Large intestine (tissue), 3 donors: ENCODE measurements around the gene SPOP. TPM values are rescaled to one million over a fixed set of nuclear protein-coding genes. Genes with fewer than 3 reads are reported as not detected.

ENCODE experiments used
- DNase-seq, 2 donors: peaks; one replicate each; pipeline versions ENCODE4 v3.0.0 to v3.0.0-alpha.2; 2013
- H3K27ac ChIP-seq: one replicate; pipeline ENCODE4 v1.5.1; 2013; ENCODE audit warnings: low read length
- H3K27me3 ChIP-seq: 2 replicates; pipeline ENCODE4 v1.6.1; 2013; ENCODE audit warnings: low read length; ENCODE audit not compliant: control insufficient read depth, insufficient read depth
- H3K36me3 ChIP-seq: 2 replicates; pipeline ENCODE4 v1.6.1; 2013; ENCODE audit warnings: low read length; ENCODE audit not compliant: control insufficient read depth, insufficient read depth
- H3K4me1 ChIP-seq: one replicate; pipeline ENCODE4 v1.6.1; 2013; ENCODE audit warnings: low read length; ENCODE audit not compliant: control insufficient read depth, insufficient read depth
- H3K4me3 ChIP-seq: one replicate; pipeline ENCODE4 v1.5.1; 2013; ENCODE audit warnings: low read length
- H3K9me3 ChIP-seq: one replicate; pipeline ENCODE4 v1.6.1; 2013; ENCODE audit warnings: mild to moderate bottlenecking, low read depth, low read length, moderate library complexity; ENCODE audit not compliant: control insufficient read depth
- WGBS: methylation state at CpG from one replicate; pipeline ENCODE4 v1.1.5; 2013; ENCODE audit warnings: low lambda C conversion rate; ENCODE audit not compliant: insufficient coverage; 5-methylcytosine and 5-hydroxymethylcytosine counted together
- polyA plus RNA-seq: library from polyadenylated mRNA; unstranded; fragments of 120-200 nt; gene quantifications from one replicate; pipeline ENCODE4 v1.2.1, GENCODE V29; 2013

Gene SPOP
- polyA plus RNA-seq, 1 donor = 54.3 TPM

DNA sequence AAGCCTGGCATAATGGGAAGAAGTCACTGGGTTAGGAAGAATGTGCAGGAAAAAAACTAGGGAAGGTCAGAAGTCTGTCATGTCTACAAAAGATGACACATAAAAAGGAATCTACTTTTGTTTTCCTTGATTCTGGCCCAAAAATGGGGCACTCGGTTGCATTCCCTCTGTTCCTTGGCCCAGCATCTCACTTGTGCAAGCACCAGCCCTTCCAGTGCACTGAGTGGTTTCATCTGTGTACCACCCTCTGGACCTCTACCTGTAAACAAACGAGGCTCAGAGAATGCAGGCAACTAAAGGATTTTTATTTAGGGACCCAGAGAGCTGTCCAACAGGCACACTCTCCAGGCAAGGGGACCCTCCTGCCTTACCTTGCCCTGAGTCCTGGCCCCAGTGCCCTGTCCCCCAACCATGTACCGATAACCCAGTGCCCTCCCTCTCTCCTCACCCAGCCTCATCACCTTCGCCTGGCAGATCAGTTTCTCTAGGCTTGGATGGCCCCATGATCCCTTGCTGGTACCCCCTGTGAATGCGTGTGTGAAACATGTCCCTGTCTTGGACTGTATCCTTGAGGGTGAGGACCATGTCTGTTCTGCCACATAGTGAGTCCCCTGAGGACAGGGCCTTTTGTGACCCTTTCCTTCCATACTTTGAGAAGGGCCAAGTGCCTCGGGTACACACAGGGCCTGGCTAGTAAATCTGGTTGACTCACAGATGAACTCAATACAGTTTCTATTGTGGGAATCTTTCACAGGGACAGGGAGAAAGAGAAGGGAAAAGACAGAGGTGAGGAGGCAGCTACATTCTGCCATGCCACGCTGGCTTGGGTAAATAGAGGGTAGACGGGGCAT, 88.9 kb downstream of the SPOP start:
- Histone ChIP-seq H3K36me3 (peaks cover 11% of the 10 kb centered on the region), H3K4me3 (no peak overlapping the region), H3K27me3 (no peaks in the 10 kb centered on the region), H3K4me1 (no peaks in the 10 kb centered on the region), H3K27ac (no peak overlapping the region), H3K9me3 (no peaks in the 10 kb centered on the region)
- WGBS = 80% methylated on average over 1 of the region's 8 CpGs
- DNase-seq = no peak

DNA sequence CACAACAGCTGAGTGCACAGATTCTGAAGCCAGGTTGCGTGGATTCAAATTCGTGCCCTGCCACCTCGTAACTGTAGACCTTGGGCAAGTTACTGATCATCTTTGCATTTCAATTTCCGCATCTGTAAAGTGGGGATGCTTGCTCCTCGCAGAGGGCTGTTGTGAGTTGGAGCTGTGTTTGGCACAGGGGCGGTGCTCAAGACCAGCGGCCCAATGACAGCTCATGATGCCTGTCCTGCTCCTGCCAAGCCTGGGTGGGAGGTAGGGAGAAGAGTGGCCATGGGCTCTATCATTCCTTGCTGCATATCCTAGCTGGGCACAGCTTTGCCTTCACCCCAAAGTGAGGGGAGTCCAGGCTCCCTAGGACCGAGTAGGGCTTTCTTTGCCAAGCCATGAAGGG, 89.6 kb downstream of the SPOP start:
- Histone ChIP-seq H3K4me1 (no peaks in the 10 kb centered on the region), H3K9me3 (no peaks in the 10 kb centered on the region), H3K36me3 (peaks cover 7% of the 10 kb centered on the region), H3K27me3 (no peaks in the 10 kb centered on the region), H3K27ac (no peak overlapping the region), H3K4me3 (no peak overlapping the region)
- DNase-seq = no peak
- no CpG with 5 or more reads among the region's 8 CpGs for WGBS

DNA sequence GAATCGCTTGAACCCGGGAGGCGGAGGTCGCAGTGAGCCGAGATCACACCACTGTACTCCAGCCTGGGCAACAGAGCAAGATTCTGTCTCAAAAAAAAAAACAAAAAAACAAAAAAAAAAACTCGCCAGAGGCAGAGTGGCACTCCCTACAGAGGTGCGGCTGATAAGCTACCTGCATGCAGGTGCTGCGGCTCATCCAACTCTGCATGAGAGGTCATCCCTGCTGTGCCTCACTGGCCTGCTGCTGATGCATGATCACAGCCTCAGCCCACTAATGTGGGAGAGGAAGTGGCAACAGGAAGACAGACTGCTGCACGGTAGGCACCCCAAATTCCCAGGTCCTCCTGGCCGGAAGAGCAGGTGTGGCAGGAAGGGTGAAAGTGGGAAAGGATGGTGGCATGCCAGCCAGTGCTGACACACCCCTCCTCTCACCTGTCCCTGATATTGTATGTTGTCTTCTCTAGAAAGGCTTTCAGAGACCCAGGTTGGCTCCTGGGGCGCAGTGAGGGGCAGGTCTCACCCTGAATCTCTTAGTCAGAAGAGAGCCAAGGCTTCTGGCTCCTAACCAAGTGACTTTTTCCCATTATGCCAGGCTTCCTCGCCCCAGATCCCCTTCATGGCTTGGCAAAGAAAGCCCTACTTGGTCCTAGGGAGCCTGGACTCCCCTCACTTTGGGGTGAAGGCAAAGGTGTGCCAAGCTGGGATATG, 90.4 kb downstream of the SPOP start:
- no CpG with 5 or more reads among the region's 12 CpGs for WGBS
- H3K27ac ChIP-seq = no peak overlapping the region
- no peak for DNase-seq
- H3K4me3 ChIP-seq = no peak overlapping the region
- H3K27me3 ChIP-seq = no peaks in the 10 kb centered on the region
- H3K9me3 ChIP-seq = no peaks in the 10 kb centered on the region
- H3K4me1 ChIP-seq = no peaks in the 10 kb centered on the region
- H3K36me3 ChIP-seq = peaks cover 2% of the 10 kb centered on the region

DNA sequence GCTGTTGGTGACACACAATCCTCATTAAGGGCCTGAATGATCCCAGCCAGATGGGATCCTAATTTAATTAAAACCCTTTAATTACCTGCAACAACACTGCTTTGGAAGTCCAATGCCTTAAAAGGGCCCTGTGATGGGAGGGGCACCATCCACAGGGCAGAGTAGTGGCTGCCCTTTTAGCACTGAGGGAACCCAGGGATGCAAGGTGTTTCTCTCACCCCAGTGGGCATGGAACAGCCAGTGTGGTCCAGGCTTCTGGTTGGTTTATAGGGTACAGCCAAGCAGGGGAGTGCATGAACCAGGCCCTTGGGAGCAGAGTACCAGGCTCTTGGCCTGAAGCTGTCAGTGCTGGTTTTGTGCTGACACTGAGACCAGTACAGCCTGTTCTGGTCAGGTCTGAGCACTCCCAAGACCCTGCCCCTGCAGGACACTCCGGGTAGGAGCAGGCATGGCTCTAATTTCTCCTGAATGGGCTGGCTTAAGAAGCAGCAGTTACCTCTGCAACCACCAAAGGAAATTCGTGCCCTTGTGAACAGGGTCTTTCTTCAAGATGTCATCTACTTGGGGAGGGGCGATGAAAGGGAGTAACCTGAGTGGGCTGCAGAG, 92.4 kb downstream of the SPOP start:
- Histone ChIP-seq H3K4me1 (no peaks in the 10 kb centered on the region), H3K4me3 (no peak overlapping the region), H3K27ac (no peak overlapping the region), H3K36me3 (no peaks in the 10 kb centered on the region), H3K27me3 (no peaks in the 10 kb centered on the region), H3K9me3 (no peaks in the 10 kb centered on the region)
- no peak for DNase-seq
- WGBS = no CpG with 5 or more reads among the region's 3 CpGs

DNA sequence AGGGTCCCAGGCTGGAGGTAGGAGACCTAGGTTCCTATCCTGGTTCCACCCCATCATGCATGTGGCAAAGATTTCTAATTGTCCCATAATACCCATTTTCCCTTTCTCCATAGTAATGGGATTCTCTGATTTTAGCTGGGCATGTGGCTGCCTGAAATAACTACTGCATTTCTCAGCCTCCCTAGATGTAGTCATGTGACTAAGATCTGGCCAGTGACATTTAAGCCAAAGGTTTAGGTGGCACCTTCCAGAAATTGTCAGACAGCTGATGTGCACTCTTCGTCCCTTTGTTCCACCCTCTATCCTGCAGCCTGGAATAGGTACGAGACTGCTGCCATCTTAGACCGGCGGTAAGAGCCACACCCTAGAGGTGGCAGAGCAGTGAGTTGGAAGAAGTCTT, 94.0 kb downstream of the SPOP start:
- WGBS = no CpG with 5 or more reads among the region's 4 CpGs
- H3K36me3 ChIP-seq = no peaks in the 10 kb centered on the region
- DNase-seq = no peak
- peaks cover 2% of the 10 kb centered on the region for H3K27me3 ChIP-seq
- H3K4me1 ChIP-seq = no peaks in the 10 kb centered on the region
- H3K9me3 ChIP-seq = no peaks in the 10 kb centered on the region
- H3K4me3 ChIP-seq = no peak overlapping the region
- no peak overlapping the region for H3K27ac ChIP-seq

DNA sequence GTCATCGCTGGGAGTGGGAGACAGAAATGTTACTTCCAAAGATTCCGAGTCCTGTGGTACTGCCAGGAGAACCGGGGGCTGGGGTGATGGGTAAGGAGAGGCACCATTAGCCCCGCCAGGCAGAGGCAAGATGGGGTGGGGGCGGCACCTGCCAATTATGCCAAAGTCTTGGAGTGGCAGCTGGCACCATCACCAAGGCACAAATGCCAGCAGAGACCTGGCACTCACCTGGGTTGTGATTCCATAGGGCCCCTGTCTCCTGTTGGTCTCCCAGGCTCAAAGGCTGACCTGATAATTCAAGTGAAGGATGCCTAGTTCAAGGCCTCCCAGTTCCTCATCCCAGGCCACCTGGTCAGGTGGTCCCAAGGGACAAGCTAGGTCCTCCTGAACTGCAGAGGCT, 94.7 kb downstream of the SPOP start:
- DNase-seq = no peak
- WGBS = no CpG with 5 or more reads among the region's 5 CpGs
- Histone ChIP-seq H3K4me1 (no peaks in the 10 kb centered on the region), H3K9me3 (no peaks in the 10 kb centered on the region), H3K27ac (no peak overlapping the region), H3K4me3 (no peak overlapping the region), H3K36me3 (no peaks in the 10 kb centered on the region), H3K27me3 (peaks cover 9% of the 10 kb centered on the region)

DNA sequence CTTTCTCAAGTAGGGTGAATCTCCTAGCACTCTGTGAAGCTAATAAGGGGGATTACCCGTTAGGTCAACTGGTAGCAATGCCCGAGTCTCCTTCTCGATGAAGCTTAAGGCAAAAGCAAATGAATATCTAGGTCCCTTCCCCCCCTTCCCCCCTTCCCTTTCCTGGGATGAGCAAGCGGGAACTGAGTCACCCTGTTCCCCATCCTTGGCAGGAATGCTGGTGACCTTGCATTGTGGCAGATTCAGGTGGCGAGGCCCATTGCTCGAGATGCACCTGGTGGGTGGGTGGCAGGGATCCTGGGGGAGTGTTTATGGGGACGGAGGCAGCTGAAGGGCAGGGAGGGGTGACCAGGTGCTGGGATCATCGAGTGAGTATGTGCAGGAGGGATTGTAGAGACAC, 95.1 kb downstream of the SPOP start:
- no peak overlapping the region for H3K4me3 ChIP-seq
- H3K9me3 ChIP-seq = no peaks in the 10 kb centered on the region
- H3K27ac ChIP-seq = no peak overlapping the region
- H3K4me1 ChIP-seq = no peaks in the 10 kb centered on the region
- no peaks in the 10 kb centered on the region for H3K36me3 ChIP-seq
- WGBS = no CpG with 5 or more reads among the region's 8 CpGs
- no peak for DNase-seq
- H3K27me3 ChIP-seq = peaks cover 13% of the 10 kb centered on the region

DNA sequence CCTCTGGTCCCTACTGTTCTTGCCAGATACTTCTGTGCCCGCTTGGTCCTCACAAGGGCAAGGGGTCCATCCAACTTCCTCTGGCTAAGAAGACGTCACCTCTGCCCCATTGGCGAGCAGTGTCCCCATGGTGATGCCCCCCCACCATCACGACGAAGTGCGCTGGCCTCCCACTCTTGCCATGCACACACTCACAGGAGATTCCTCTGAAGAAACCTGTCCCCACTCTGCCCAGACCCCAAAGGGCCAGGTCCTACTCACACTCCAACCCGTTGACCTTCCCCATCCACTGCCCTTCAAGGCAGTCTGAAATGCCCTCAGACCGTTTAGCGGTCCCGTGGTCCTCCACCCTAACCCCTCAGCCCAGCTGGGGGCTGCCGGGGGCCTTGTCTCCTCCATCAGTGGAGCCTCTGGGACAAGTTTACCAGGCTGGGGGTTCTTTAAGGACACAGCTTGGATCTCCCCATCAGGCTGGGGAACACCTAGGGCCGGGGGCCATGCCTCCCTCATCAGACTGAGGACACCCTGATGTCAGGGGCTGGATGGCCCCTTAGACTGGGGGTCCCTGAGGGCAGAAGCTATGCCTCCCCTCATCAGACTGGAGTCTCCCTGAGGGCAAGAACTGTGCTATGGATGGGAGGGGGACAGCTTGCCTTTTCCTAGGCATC, 95.7 kb downstream of the SPOP start:
- no CpG with 5 or more reads among the region's 12 CpGs for WGBS
- Histone ChIP-seq H3K4me1 (no peaks in the 10 kb centered on the region), H3K27ac (no peak overlapping the region), H3K27me3 (peaks cover 19% of the 10 kb centered on the region), H3K36me3 (no peaks in the 10 kb centered on the region), H3K9me3 (no peaks in the 10 kb centered on the region), H3K4me3 (no peak overlapping the region)
- DNase-seq = no peak

DNA sequence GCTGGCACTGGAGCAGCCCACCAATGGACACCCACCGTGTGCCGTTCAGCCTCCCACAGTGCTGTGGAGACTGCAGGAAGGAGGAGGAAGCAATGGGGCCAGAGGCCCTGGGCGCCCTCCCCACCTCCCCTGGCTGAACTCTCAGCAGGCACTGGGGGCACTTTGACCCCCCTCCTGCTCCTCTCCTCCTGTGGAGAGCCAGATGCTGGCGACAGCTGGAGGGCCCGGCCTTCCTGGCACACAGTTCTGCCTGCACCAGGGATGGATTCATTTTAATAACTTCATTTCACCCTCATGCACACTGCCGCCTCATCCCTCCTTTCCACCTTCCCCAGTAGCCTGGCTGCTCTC, 96.3 kb downstream of the SPOP start:
- H3K4me3 ChIP-seq = no peak overlapping the region
- no peaks in the 10 kb centered on the region for H3K9me3 ChIP-seq
- peaks cover 4% of the 10 kb centered on the region for H3K4me1 ChIP-seq
- WGBS = no CpG with 5 or more reads among the region's 6 CpGs
- H3K36me3 ChIP-seq = no peaks in the 10 kb centered on the region
- H3K27me3 ChIP-seq = peaks cover 24% of the 10 kb centered on the region
- no peak overlapping the region for H3K27ac ChIP-seq
- DNase-seq = no peak

DNA sequence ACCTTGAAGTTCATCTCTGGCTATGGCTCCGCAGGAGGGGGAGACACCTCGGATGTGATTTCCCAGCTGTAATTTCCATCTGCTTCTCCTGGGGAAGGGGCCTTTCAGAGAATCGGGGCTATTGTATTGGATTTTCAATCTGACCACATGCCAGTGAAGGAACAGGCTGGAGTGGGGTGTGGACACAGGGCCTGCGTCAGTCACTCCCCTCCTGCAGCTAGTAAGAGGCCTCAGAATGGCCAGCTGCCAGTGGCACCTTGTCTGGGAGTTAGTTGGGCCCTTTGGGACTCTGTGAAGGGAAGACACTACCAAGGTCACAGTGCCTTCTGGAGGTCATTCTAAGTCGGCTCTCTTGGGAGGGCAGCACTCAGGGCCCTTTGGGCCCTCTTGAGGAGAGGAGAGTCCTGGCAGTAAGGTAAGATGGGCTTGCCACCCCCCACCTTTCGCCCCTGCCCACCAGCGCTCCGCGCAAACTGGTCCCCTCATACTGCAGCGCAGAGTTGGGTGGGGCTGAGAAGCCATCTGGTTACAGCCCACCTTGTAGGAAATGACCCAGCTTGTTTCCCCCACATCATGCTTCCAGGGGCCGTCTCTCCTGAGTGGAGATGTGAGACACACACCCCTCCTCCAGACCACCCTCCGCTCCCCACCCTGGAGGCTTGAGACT, 96.8 kb downstream of the SPOP start:
- no CpG with 5 or more reads among the region's 12 CpGs for WGBS
- no peak overlapping the region for H3K4me3 ChIP-seq
- H3K36me3 ChIP-seq = no peaks in the 10 kb centered on the region
- no peak overlapping the region for H3K27ac ChIP-seq
- peaks cover 7% of the 10 kb centered on the region for H3K4me1 ChIP-seq
- DNase-seq = no peak
- peaks cover 29% of the 10 kb centered on the region for H3K27me3 ChIP-seq
- H3K9me3 ChIP-seq = no peaks in the 10 kb centered on the region
